Dermis microvascular lymphatic vessel endothelial cell (primary cell): ENCODE measurements around the gene HECTD3. TPM values are rescaled to one million over a fixed set of nuclear protein-coding genes. Genes with fewer than 3 reads are reported as not detected.
"Not testable (repeated sequence)": the region's sequence is repeated elsewhere in the genome, so short reads cannot be mapped to it uniquely, and the experiment has no call there.

Experiments used
- DNase-seq, 2 donors: peaks; one replicate each; pipeline versions ENCODE4 v3.0.0 to v3.0.0-alpha.2; 2010; ENCODE audit warnings: low read depth in 2 of 2
- total RNA-seq: library from RNA; depleted of rRNA; stranded (reverse); fragments of >200 nt; gene quantifications from 2 replicates; pipeline ENCODE4 v1.2.1, GENCODE V29; 2014

Gene HECTD3
- total RNA-seq, 1 donor from 2014 or later: 18.5 TPM

DNA sequence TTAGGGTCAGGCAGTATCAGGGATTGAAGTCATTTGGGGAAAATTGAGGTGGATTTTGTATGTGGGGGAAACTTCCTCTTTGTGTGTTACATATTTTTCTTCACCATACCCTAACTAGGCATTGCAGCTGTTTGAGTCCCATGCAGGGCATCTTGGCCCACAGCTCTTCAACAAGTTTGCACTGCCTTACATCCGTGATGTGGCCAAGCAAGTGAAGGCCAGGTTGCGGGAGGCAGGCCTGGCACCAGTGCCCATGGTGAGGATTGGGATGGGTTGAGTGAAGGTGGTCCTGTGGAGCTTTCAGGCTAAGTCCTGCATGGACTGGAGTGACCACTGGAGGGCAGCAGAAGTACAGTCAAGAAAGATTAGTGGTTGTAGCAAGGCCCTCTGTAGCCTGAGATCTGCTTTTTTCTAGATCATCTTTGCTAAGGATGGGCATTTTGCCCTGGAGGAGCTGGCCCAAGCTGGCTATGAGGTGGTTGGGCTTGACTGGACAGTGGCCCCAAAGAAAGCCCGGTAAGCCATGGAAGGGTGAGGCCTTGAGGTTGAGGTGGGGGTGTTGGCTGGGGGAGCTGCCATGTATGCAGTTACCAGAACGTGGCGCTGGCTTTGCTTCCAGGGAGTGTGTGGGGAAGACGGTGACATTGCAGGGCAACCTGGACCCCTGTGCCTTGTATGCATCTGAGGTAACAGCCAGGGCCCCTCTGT lies 3.4 kb upstream of the HECTD3 start:
- DNase-seq: peak; percentile 81 to 87

DNA sequence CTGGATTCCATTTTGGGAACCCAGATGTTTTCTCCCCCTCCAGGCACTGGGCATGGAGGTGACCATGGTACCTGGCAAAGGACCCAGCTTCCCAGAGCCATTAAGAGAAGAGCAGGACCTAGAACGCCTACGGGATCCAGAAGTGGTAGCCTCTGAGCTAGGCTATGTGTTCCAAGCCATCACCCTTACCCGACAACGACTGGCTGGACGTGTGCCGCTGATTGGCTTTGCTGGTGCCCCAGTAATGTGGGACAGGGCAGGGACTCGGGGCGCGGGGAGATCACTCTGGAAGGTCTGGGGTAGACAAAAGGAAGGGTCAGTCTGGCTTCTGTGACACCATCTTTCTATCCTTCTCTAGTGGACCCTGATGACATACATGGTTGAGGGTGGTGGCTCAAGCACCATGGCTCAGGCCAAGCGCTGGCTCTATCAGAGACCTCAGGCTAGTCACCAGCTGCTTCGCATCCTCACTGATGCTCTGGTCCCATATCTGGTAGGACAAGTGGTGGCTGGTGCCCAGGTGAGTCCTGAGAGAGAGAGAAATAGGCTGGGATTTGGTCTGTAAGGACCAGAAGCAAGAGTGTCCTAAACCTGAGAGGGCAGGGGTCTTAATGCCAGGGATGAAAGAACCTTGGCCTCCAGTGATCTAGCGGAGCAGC lies 2.6 kb upstream of the HECTD3 start:
- no peak for DNase-seq

DNA sequence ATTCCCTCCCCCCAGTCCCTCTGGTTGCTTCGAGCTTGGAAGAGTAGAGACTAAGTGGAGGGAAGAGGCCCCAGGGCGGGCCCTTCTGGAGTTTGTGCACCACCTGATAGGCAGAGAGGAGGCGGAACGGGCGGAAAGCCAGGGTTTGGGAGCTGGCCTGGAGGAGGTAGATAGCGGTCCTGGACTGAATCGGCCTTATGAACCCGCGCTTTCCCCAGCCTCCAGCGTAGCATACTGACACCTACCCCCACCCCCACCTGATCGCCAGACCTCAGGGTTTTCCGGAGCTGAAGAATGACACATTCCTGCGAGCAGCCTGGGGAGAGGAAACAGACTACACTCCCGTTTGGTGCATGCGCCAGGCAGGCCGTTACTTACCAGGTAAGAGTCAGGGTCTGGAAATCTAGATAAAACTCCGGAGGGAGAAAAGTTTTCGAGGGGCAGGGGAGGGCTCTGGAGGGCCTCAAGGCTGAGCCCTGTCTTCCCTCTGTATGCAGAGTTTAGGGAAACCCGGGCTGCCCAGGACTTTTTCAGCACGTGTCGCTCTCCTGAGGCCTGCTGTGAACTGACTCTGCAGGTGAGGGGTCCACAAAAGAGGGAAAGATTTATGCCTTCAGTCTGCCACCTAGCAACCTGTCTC lies 1.6 kb upstream of the HECTD3 start:
- peak; percentile 71 to 86 for DNase-seq

DNA sequence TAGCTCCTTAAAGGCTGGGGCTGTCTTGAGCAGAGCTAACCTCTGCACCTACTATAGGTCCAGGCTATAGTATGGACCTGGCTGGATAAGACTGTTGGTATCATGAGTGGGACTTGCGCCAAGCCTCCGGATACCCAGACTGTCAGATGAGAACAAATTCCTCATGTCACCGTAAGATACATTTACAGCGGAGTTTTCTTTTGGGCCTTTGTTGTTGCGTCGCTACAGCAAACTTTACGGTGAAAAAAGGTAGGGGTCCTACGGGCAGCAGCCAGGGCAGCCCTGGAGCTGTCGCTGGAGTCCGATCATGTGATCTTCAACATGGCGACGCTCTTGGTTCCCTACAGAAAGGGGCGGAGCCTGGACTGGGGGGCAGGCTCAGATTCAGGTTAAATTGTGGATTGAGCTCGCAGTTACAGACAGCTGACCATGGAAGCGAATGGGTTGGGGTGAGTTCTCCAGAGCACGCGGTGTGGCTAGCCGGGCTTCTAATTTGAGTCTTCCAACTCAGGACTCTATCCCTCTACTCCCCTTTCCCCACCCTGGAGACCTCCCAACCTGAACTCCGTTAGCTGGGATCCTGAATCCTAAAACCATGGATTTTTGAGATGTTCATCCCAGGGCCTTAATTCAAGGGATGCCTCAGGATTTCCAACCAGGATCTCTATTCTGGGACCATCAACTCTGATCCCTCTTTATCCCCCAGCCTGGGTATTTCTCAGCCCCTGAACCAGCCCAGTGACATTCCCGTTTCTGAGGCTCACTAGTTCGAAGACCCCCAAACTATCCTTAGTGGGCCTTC lies 914 bp upstream of the HECTD3 start, which contains the start of gene UROD:
TSS of gene UROD (plus strand) at position 418 of the 802 bp plus-strand sequence. CDS start at position 430, 12 bp downstream.
- peak; percentile 95 to 98 for DNase-seq

DNA sequence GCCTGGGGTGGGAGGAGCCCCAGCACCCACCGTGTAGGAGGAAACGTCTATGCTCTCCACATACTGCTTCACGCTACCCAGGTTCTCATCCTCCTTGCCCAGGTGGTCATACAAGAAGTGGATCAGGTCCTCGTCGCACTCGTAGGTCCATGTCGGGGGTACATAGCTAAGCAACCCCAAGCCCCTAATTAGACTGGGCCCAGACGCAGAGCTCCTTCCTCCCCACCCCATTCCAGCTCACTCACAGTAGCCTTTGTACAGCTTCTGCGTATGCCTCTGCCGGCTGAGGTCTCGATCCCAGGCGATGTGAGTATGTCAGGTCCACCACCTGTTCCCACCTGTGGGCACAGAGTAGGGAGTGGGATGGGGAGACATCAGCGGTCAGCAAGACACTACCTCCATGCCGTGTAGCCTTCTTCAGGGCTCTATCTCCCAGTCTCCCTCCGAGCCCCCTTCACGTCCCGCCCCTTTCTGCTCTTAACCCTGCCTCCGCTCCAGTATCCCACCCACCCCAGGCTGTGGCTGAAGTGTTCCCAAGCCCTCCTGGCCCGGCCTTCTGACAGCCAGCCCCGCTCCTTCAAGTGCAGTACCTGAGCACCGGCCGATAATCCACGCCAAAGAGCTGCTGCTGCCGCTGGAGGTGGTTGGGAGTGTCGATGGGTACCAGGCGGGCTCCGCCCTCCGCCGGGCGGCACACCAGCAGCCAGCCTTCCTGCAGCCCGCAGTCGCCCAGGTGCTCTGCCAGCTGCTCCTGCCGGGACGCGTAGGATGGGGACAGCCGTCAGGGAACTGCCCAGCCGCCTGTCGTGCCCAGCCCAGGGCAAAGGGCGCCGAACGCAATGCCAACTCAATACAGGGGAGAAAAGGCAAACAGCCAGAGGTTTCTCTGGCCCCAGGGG lies 919 bp downstream of the HECTD3 start:
- peak in 1 of 2 donors; percentile 27 for DNase-seq

DNA sequence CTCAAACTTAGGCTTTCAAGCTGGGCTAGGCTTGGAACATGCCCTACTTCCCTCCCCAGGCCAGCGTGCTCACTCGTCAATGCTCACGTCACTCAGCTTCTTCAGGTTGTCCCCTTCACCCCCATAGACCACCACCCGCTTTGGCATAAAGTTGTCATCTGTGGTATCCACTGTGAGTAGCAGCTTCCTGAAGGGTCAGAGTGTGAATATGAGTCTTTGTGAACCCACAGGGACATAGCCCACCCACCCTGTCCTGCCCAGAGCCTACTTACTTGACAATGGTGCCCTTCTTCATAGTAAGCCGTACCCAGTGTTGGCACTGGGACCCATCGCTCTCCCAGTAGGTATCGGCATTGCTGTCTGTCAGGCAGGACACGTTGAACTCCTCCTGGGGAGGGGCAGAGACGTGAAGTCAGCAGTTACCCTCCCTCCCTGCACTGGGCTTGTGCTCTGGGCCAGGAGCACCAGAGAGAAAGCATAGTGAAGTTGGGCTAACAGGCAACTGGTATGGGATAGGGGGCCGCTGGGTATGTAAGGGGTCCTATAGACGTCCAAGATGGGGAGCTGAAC lies 1.7 kb downstream of the HECTD3 start:
- no peak for DNase-seq

DNA sequence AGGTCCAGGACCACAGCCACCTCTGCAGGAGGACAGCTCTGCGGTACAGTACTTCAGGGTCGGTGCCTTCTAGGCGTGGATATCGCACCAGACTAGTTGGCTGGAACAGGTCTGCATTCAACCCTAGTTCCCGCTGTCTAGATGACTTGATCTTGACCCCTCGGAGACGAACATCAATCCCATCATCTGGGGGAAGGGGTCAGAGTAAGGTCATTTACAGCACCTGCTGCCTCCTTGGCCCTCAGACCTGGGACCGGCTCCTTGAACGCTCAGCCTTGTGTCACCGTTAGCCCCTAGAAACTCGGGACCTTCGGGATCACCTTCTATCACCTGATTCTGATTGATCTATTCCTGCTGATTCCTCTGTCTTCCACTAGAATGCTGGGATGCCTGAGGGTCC lies 2.6 kb downstream of the HECTD3 start:
- no peak for DNase-seq

DNA sequence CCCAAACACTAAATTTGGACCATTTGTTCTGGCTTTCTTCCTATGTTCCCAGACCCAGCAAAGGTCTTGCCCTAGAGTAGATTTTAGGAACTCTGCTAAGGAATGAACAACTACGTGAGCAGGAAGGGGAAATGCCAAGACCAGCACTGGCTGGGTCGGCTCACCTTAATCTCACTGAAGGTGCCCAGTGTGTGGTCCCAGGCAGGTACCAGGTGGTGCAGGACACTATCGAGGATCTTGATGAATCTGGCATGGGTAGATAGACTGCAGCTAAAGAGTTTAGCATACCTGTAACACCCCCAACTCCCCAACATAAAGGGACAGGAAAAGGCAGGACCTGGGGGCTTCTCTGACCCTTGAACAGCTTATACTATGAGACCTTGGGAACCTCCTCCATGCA lies 3.0 kb downstream of the HECTD3 start:
- no peak for DNase-seq

DNA sequence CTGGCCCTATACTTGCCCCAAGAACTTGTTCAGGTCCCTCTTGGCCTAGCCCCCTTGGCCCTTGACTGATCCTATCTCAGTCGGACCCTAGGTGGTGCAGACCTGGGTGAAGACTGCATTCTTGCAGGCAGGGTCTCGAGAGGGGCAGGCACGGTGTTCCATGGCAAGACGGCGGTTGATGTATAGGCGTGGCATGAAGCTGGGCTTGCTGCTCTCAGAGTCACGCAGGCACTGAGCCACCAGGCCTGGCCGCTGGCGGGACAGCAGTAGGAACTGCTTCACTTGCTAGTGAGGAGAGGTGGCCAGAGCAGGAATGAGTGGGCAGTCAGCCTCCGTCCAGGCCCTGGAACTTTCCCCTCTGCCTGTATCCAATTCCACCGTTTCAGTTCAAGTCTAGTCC lies 3.8 kb downstream of the HECTD3 start:
- DNase-seq: no peak

DNA sequence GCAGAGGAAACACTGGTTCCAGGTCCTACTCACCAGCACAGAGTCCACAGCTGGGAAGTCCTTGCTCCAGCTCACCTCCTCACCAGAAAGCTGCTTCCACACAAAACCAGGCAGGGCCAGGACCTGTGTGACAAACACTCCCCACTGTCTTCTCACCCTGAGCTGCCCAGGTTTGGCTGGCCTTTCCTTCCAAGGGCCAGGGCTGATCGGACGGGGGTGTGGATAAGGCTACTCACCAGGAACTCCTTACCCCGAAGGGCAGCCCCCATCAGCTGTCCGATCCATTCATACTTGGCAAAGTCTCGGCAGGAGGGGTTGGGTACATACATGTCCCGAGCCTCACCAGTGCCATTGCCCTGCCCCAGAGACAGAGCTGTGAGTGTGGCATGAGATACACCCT lies 5.4 kb downstream of the HECTD3 start:
- DNase-seq: no peak

DNA sequence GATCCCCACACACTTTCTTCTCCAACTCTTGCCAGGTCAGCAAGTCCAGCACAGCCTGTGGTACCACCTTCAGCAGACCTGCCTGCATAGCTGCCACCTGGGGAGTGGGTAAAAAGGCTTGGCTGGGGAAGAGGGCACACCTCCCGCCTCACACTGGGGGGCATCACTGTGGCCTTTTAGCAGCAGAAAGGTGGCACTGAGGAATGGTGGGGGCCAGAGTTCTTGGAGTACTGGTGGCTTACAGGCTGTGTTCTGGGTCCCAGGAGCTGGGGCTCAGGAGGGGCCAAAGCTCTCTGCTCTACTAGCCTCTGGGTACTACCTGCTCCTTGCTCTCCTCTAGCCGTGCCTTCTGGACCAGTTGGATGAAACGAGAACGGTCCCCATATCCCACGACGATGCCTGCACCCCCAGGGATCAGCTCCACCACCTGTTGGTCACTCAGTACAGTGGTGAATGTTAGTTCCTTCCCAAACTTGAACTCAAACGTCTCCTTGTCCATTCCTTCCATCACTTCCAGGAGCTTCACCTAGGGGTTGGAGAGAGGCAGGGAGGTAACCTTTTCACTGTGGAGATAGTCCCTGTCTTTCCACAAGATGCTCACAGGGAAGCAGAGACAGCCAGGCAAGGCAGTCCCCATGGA lies 6.7 kb downstream of the HECTD3 start:
- no peak for DNase-seq

DNA sequence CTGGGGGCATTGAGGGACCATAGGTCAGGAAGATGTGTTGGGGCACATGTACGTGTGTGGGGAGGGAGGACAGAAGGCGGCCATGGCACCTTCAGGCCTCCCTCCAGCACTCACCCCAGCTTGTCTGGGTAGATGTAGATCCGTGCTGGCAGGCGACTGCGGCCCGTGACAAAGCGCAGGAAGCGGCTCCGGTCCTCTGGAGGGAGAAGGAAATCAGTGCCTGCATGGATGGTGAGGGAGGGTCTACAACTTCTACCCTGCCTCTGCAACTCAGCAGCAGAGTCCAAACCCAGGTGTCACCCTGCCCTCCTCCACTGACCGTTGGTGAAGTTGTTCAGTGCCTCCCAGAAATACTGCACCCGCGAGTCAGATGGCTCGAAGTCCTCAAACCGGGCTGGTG lies 7.4 kb downstream of the HECTD3 start:
- no peak for DNase-seq

DNA sequence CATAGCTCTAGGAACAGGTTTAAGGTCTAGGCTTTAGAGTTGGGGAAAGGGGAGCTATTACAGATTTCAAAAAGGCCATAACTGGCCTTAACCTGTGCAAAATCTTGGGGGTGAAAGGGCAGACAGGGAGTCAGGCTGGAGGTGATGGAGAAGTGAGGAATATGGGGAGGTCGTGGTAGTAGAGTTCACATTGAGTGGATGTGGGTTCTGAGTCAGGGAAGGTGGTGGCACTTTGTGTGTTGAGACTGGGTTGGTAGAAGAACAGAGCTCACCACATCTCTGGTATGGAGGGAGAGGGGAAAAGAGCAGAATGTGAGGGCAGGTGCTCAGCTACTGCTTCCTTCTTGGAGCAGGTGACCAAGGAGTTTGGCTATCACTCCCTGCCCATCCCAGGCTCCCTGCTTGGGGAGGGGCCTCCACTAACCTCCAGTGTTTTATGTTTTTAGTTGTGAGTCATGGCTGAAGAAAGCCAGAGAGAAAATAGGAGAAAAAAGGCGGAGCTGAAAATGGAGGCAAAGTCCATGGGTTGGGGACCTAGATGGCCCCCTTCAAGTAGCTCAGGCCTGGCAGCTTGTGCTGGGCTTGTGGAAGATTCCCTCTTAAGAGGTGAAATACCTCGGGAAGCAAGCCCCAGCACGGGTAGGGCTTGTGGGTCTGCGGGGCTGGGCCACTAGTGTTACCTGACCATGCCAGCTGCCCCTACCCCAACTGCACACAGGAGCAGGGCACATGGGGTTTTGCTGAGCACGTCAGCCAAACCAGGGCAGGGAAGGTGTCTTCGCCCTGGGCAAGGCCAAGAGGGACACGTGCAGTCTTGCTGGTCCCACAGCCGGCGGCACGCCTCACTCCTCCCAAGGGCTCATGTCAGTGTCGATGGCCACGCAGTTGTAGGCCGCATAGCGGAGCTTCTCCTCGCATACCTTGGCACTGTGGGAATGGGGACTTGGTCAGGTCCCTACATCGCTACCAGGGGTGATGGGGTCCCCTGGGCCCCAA lies 8.2 kb downstream of the HECTD3 start:
- DNase-seq: no peak

DNA sequence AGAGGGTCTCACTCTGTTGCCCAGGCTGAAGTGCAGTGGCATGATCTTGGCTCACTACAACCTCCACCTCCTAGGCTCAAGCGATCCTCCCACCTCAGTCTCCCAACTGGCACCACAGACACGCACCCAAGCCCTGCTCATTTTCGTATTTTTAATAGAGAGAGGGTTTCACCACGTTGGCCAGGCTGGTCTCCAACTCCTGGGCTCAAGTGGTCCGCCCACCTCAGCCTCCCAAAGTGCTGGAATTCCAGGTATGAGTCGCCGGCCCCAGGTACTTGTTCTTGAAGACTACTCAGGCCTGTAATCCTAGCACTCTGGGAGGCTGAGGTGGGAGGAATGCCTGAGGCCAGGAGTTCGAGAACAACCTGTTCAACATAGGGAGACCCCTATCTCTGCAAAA lies 9.5 kb downstream of the HECTD3 start:
- DNase-seq: not testable (repeated sequence)

DNA sequence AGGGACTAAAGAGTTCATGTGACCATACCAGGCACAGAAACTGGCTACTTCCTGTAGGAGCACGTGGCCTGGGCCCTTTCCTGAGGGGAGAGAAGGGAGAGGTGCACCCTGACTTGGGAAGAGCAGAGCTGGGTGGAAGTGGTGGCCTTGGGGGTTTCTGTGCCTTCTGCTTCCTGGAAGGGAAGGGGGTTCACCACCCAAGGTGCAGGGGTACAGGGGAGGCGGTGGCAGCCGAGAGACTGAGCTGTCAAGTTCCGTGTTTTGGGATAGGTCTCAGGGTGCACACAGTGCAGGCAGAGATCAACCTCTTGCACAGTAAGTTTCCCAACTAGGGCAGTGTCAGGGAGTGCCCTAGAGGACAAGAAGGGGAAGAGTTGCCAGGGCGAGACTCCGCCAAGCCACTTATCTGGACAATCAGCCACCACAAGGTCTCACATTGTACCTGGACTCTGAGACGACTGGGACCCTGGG lies 10.1 kb downstream of the HECTD3 start:
- DNase-seq: no peak

DNA sequence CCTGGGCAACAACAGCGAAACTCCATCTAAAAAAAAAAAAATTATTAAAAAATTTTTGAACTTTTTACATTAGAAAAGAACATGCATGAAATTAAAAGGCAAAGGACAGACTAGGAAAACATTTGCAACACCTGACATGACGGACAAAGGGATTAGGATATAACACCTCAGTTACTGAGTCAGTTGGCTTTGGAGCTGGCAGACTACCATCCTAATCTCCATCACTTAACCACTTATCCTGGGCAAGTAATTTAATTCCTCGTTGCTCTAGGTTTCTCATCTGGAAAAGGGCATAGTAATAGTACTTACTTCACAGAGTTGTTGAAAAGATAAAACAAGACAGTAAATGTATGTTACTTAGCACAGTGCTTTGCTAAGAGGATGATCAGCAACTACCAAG lies 11.9 kb downstream of the HECTD3 start:
- no peak for DNase-seq

DNA sequence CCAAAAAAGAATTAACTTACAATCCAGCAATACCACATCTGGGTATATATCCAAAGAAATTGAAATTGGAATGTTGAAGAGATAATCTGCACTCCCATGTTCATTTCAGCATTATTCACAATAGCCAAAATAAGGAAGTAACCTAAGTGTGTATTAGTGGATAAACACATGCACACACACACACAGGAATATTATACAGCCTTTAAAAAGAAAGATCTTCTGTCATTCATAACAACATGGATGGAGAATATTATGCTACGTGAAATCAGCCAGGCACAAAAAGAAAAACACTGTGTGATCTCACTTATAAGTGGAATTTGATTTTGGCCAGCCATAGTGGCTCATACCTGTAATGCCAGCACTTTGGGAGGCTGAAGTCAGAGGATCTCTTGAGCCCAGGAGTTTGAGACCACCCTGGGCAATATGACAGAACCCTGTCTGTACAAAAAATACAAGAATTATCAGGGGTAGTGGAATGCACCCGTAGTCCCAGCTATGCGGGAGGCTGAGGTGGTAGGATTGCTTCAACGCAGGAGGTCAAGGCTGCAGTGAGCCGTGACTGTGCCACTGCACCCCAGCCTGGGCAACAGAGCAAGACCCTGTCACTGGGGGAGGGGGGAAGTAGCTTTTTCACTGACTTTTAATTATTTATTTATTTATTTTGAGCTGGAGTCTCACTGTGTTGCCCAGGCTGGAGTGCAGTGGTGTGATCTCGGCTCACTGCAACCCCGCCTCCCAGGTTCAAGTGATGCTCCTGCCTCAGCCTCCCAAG lies 15.5 kb downstream of the HECTD3 start:
- DNase-seq: no peak
